Choroid plexus epithelial cell (primary cell): Measurements from ENCODE around the gene HBEGF.
"Not testable (repeated sequence)": the region's sequence is repeated elsewhere in the genome, so short reads cannot be mapped to it uniquely, and the experiment has no call there.

Source experiments
- DNase-seq: peaks from one replicate; pipeline ENCODE4 v3.0.0-alpha.2; 2010; ENCODE audit warnings: low read depth
- H3K4me3 ChIP-seq: 2 replicates; pipeline ENCODE4 v1.5.1; 2011; ENCODE audit warnings: low read depth, mild to moderate bottlenecking, control low read depth, low read length, moderate library complexity
- CTCF ChIP-seq: conservative IDR thresholded peaks from 2 replicates; pipeline ENCODE4 v1.5.1; 2011; ENCODE audit warnings: low read depth, mild to moderate bottlenecking, control low read depth, inconsistent platforms, low read length, moderate library complexity

HBEGF gene

GRCh38 chr5:140344683-140345423 is 1.6 kb downstream of the HBEGF start:
- DNase-seq = no peak
- no peak for TF ChIP-seq CTCF
- no peak overlapping the region for H3K4me3 ChIP-seq

GRCh38 chr5:140343849-140344248 is 2.6 kb downstream of the HBEGF start:
- not testable (repeated sequence) for H3K4me3 ChIP-seq, DNase-seq

GRCh38 chr5:140342896-140343295 is 3.5 kb downstream of the HBEGF start:
- no peak overlapping the region for H3K4me3 ChIP-seq
- TF ChIP-seq CTCF = no peak
- no peak for DNase-seq

DNA sequence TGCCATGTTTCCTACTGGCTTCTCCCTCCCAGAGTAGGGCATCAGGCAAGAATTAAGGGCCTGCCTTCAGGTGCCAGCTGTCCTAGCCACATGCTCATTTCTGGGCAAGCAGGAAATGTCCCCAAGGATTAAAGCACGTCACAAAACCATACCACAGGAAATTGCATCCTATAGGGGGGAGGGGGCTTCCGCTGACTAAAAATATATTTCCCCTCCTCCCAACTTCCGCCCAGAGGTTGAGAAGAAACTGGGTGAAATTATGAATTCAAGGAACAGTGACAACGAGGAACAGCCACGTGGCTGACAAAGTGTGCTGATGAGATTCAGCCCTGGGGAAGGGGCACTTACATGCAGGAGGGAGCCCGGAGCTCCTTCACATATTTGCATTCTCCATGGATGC is 4.1 kb downstream of the HBEGF start:
- no peak overlapping the region for H3K4me3 ChIP-seq
- no peak for DNase-seq
- no peak for TF ChIP-seq CTCF

GRCh38 chr5:140341591-140341990 is 4.8 kb downstream of the HBEGF start:
- no peak overlapping the region for H3K4me3 ChIP-seq
- TF ChIP-seq CTCF = no peak
- no peak for DNase-seq

DNA sequence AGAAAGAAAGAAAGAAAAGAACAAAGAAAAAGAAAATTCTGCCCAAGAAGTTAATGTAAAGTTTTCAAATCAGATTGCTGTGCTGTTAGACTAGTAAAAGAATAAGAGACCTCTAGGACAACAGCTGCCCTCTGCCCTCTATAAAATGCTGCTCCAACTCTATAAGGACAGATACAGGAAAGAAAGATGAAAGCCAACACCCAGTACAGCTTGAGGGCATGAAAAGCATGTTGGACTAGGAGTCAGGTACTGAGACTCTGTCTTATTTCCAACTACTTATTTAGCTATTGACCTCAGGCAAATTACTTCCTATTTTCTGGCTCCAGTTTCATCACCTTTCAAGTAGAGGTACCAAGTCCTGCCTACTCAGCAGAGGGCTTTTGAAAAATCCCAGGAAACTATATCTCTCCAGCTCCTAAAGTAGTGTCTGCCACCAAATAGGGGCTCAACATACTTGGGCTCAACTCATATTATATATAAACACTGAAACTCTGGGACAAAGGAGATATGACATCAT is 5.7 kb downstream of the HBEGF start:
- no peak for DNase-seq
- no peak overlapping the region for H3K4me3 ChIP-seq

DNA sequence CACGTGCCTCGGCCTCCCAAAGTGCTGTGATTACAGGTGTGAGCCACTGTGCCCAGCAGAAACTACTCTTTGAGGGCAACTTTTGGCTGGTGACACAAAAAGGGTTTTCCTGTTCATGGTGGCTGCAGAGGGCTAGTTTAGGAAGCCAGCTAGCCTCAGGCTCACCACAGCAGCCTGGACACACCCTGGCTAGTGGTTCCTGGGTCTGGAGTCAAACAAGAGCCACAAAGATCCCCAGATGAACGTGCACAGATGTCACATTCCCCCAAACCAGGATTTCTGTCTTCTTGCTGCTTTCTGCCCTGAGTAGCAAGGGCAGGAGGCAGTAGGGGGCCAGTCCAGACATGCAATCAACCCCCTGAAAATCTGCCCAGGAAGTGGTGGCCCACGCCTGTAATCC is 6.8 kb downstream of the HBEGF start:
- DNase-seq = no peak
- H3K4me3 ChIP-seq = no peak overlapping the region
- TF ChIP-seq CTCF = no peak

More for the DNA sequence above, 5.7 kb downstream of the HBEGF start:
- no peak for TF ChIP-seq CTCF
